Cardiac muscle cell (in vitro differentiated cells and primary cell): ENCODE results near the gene IRF4. TPM values are rescaled to one million over a fixed set of nuclear protein-coding genes. Genes with fewer than 3 reads are reported as not detected.
A peak's percentile ranks its signal among the peaks of the same experiment; 100 is the strongest.
"Not testable (repeated sequence)": the region's sequence is repeated elsewhere in the genome, so short reads cannot be mapped to it uniquely, and the experiment has no call there.

Experiments
- DNase-seq, 2 donors: peaks; one replicate each; pipeline versions ENCODE4 v3.0.0 to v3.0.0-alpha.2; 2010 to 2017; ENCODE audit warnings: low read depth in 1 of 2, low spot score in 1 of 2
- H3K27ac ChIP-seq: fragments of 200-600 bp; sonication (generic); 2 replicates; pipeline ENCODE4 v1.5.1; 2016
- H3K27me3 ChIP-seq: fragments of 200-600 bp; sonication (generic); 2 replicates; pipeline ENCODE4 v1.6.0; 2016; ENCODE audit warnings: control low read depth
- H3K36me3 ChIP-seq: fragments of 200-600 bp; sonication (generic); 2 replicates; pipeline ENCODE4 v1.5.1; 2016; ENCODE audit warnings: control low read depth
- H3K4me1 ChIP-seq: fragments of 200-600 bp; sonication (generic); 2 replicates; pipeline ENCODE4 v1.8.1; 2017; ENCODE audit warnings: low read depth, mild to moderate bottlenecking, mixed run types
- H3K4me3 ChIP-seq: fragments of 200-600 bp; sonication (generic); 2 replicates; pipeline ENCODE4 v1.5.1; 2016; ENCODE audit warnings: mild to moderate bottlenecking
- H3K9me3 ChIP-seq: fragments of 200-600 bp; sonication (generic); 2 replicates; pipeline ENCODE4 v1.5.1; 2017; ENCODE audit warnings: low read depth, mild to moderate bottlenecking, control low read depth
- CTCF ChIP-seq: IDR thresholded peaks from 2 replicates; pipeline ENCODE4 v1.5.1; 2012; ENCODE audit warnings: low read depth, mild to moderate bottlenecking, low read length
- polyA plus RNA-seq: library from polyadenylated mRNA; unstranded; fragments of >200 nt; fragmentation: Nextera tagmentation; extraction: Ambion mirVana; gene quantifications from 2 replicates; pipeline ENCODE4 v1.2.1, GENCODE V29; 2016
- total RNA-seq: library from RNA; depleted of rRNA; stranded (reverse); fragments of >200 nt; gene quantifications from 2 replicates; pipeline ENCODE4 v1.2.3, GENCODE V29; 2016

Gene IRF4
- total and polyA plus RNA-seq, 2 experiments from 2014 or later = not detected

- H3K4me1 ChIP-seq = peaks cover 13% of the 10 kb centered on the region
- H3K9me3 ChIP-seq = no peaks in the 10 kb centered on the region
- H3K36me3 ChIP-seq = no peaks in the 10 kb centered on the region
- H3K4me3 ChIP-seq = no peak overlapping the region
- no peak for TF ChIP-seq CTCF
- H3K27me3 ChIP-seq = peaks cover 3% of the 10 kb centered on the region
- DNase-seq = no peak
- no peak overlapping the region for H3K27ac ChIP-seq
These were observed 21.0 kb upstream of the IRF4 start for GRCh38 chr6:370555-370954.

- not testable (repeated sequence) for DNase-seq, H3K36me3 ChIP-seq, H3K27ac ChIP-seq, H3K9me3 ChIP-seq, H3K27me3 ChIP-seq, H3K4me3 ChIP-seq
- H3K4me1 ChIP-seq = peaks cover 13% of the 10 kb centered on the region
These were observed 19.7 kb upstream of the IRF4 start for GRCh38 chr6:371851-372250.

- no peak for DNase-seq
- peaks cover 13% of the 10 kb centered on the region for H3K4me1 ChIP-seq
- H3K4me3 ChIP-seq = no peak overlapping the region
- no peak overlapping the region for H3K27ac ChIP-seq
- H3K36me3 ChIP-seq = no peaks in the 10 kb centered on the region
- peaks cover 3% of the 10 kb centered on the region for H3K27me3 ChIP-seq
- no peaks in the 10 kb centered on the region for H3K9me3 ChIP-seq
- no peak for TF ChIP-seq CTCF
These were observed 19.1 kb upstream of the IRF4 start for GRCh38 chr6:372336-372911.

- Histone ChIP-seq H3K4me1 (peaks cover 13% of the 10 kb centered on the region), H3K9me3 (no peaks in the 10 kb centered on the region)
- TF ChIP-seq CTCF = no peak
These were observed 18.5 kb upstream of the IRF4 start for GRCh38 chr6:373031-373430.

GRCh38 chr6:373773-374724 is 17.5 kb upstream of the IRF4 start:
- H3K9me3 ChIP-seq = no peaks in the 10 kb centered on the region
- peak; percentile 13 to 60 for DNase-seq
- peaks cover 13% of the 10 kb centered on the region for H3K4me1 ChIP-seq
- TF ChIP-seq CTCF = peak; percentile 16
- peaks cover 1% of the 10 kb centered on the region for H3K27me3 ChIP-seq
- H3K27ac ChIP-seq = no peak overlapping the region
- no peak overlapping the region for H3K4me3 ChIP-seq
- H3K36me3 ChIP-seq = no peaks in the 10 kb centered on the region

More at GRCh38 chr6:373031-373430, 18.5 kb upstream of the IRF4 start:
- no peak for DNase-seq
- no peak overlapping the region for H3K27ac ChIP-seq
- H3K36me3 ChIP-seq = no peaks in the 10 kb centered on the region
- H3K27me3 ChIP-seq = peaks cover 3% of the 10 kb centered on the region
- no peak overlapping the region for H3K4me3 ChIP-seq

- no peak for DNase-seq
- no peak for TF ChIP-seq CTCF
- Histone ChIP-seq H3K27ac (no peak overlapping the region), H3K27me3 (no peaks in the 10 kb centered on the region), H3K4me3 (no peak overlapping the region), H3K9me3 (no peaks in the 10 kb centered on the region), H3K4me1 (peaks cover 13% of the 10 kb centered on the region), H3K36me3 (no peaks in the 10 kb centered on the region)
These were observed 16.6 kb upstream of the IRF4 start for GRCh38 chr6:374956-375355.
